ENCODE measurements around the gene MVB12B. TPM values are rescaled to one million over a fixed set of nuclear protein-coding genes. Genes with fewer than 3 reads are reported as not detected.
A peak's percentile ranks its signal among the peaks of the same experiment; 100 is the strongest.

Gene MVB12B
- total RNA-seq, 1 experiment from 2014 or later = 3.2 TPM

DNA sequence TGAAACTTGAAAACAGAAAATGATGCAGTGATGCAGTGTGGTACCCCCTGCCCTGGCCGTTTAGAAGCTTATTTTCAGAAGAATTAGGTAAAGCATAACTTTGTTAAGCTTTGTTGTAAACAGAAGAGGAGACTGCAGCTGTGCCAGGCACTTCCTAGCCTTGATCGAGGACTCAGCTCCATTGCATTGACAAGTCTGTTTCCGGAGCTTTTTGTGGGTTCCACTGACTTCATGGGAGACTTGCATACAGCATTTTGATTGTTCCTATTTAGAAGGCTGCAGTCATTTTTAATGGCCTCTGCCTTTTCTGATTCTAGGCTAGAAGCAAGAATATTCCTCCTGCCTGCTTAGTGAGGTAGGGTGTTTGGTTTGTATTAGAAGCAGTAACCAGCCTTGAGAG, 12.3 kb downstream of the MVB12B start:
- no peaks in the 10 kb centered on the region for H3K9me3 ChIP-seq
- no peaks in the 10 kb centered on the region for H3K36me3 ChIP-seq
- no peak for DNase-seq
- no peaks in the 10 kb centered on the region for H3K27me3 ChIP-seq
- H3K4me3 ChIP-seq = no peak overlapping the region

DNA sequence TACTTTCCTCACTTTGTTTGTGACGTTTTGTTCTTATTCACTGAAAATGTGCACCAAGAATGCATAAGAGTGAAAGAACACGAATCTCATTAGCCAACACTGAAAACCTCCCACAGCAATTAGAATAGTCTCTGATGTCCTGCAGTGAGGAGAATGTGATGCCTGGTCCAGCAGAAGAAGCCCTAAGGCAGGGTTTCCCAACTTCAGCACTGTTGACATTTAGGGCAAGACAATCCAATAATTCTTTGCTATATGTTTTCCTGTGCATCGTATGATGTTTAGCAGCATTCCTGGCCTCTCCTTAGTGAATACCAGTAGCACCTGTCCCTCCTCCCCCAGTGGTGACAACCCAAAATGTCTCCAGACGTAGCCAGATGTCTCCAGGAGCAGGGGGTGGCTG, 14.8 kb downstream of the MVB12B start:
- no peak for DNase-seq
- H3K4me3 ChIP-seq = no peak overlapping the region
- H3K36me3 ChIP-seq = no peaks in the 10 kb centered on the region
- H3K27me3 ChIP-seq = no peaks in the 10 kb centered on the region
- H3K9me3 ChIP-seq = no peaks in the 10 kb centered on the region

DNA sequence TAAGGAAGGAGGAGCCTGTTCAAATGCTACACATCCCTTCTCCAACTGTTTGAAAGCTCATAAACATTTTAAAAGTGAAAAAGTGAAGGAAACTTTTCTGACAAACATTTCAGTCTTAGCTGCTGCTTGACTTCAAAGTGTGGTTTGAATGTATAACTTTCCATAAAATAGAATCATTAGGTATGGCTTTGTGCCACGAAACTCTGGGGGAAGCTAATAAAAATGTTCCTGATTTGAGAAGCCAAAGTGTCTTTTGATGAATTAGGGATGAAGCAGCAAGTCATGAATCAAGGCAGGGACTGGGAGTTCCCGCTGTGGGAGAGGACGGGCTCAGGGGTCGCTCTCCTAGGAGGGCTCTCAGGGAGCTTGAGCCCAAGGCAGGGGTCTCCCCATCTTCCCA, 15.3 kb downstream of the MVB12B start:
- Histone ChIP-seq H3K9me3 (no peaks in the 10 kb centered on the region), H3K36me3 (no peaks in the 10 kb centered on the region), H3K4me3 (no peak overlapping the region), H3K27me3 (no peaks in the 10 kb centered on the region)
- DNase-seq = no peak

DNA sequence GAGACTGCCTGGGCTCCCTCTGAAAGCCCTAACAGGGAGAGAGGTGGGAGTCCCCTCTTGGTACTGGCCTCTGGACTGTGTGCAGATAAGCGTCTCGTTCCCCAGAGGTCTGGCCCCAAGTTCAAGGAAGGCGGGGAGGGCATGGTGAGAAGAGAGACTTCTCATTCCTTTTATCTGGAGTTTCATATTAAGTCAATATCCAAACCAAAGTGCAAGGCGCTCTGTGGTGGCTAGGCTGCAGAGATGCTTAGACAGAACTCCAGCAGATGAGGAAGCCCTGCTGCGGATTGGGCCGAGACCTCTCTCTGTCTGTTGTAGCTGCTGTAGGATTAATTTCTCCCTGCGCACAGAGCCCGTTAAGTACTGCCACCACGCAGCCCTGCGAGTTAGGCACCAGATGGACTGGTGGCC, 16.0 kb downstream of the MVB12B start:
- no peak for DNase-seq
- H3K9me3 ChIP-seq = no peaks in the 10 kb centered on the region
- no peak overlapping the region for H3K4me3 ChIP-seq
- H3K36me3 ChIP-seq = no peaks in the 10 kb centered on the region
- H3K27me3 ChIP-seq = no peaks in the 10 kb centered on the region

DNA sequence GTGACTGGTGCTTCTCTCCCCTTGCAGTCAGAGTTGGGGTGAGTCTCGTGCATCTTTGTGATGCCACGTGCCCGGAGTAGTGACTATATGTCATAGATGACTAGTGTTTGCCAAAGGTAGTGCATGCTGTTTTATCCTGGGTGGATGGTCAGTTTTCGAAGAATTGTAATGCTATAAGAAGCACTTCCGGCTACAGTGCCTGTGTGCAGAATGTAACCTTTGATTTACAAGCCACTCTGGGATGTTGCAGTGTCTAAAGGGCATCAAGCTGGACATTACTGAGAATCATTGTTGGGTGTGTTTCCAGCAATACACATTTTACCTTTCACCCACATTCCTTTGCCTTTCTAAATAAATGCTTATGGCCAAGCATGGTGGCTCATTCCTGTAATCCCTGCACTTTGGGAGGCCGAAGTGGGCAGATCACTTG, 16.7 kb downstream of the MVB12B start:
- Histone ChIP-seq H3K4me3 (no peak overlapping the region), H3K9me3 (no peaks in the 10 kb centered on the region), H3K36me3 (no peaks in the 10 kb centered on the region), H3K27me3 (no peaks in the 10 kb centered on the region)
- no peak for DNase-seq

DNA sequence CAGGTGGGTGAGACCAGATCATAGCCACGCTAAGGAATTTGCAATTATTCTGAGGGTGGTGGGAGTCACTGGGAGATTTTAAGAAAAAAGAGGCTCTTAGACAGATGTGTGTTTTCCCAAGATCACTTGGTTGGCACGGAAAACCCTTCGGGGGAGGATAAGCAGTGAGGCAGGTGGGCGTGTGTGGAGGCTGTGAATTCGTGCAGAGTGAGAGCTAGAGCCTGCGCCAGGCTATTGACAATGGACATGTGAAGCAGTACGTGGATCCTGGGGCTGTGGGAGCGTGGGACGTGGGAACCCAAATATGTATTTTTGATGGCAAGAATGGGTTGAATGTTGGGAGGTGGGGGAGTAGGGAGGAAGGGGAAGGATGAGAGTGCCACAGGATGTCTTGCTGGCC, 19.4 kb downstream of the MVB12B start:
- no peak overlapping the region for H3K4me3 ChIP-seq
- H3K27me3 ChIP-seq = no peaks in the 10 kb centered on the region
- no peaks in the 10 kb centered on the region; the same call in 1 of the 2 replicates for H3K9me3 ChIP-seq
- DNase-seq = no peak
- H3K36me3 ChIP-seq = no peaks in the 10 kb centered on the region

DNA sequence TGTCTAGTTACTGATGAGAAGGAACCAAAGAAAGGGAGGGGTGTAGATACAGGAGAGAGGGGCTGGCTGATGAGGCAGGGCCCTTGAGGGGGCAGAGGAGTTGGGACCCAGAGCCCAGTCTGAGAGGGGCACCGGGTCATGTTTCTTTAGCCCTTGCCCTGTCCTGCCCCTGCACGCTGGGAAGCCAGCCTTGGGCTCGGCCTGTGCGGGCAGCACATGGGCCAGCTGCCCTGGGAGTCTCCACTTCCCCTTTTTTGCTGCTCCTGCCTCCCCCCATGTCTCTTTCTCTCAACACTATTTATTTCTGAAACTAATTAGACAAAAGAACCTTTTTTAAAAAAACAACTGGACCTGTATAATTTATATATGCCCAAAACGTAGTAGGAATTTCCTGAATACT, 20.5 kb downstream of the MVB12B start:
- Histone ChIP-seq H3K36me3 (no peaks in the 10 kb centered on the region), H3K9me3 (no peaks in the 10 kb centered on the region; the same call in 1 of the 2 replicates), H3K4me3 (no peak overlapping the region), H3K27me3 (no peaks in the 10 kb centered on the region)
- DNase-seq = no peak

DNA sequence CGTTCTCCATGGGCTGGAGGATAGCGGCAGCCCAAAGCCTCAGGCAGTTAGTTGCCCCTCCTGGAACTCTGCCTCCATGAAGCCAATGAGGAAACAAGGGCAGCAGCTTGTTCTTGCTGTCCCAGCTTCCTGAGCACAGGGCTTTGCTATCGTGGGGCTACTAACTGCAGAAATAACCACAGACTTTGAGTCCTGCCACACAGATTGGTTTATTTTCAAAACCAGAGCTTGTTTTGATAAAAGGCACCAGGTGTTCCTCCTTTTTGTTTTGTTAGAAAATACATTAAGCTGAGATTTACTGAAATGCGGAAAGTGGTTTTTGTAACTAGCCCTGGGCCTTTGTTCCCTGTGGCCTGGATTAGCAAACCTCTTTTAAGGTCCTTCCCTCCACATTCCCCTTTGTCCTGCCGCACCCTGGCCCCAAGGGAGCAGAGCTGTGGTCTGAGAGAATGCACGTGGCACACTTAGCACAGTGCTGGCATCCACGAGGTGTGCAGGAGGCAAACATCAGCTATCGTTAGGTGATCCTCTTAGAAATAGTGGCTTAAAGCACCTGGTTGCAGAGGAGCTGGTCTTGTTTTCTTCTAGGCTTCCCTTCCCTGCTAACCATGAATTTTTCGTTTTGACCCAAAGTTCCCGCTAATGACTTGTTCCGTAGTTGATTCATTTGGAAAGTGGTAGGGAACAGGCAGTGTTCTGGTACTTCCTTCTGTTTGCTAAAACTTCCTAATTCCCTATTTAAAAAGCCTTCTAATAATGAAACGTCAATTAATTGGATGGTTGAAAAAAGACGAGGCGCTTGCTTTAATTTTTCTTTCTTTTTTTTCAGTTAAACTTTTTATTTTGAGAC, 21.5 kb downstream of the MVB12B start:
- Histone ChIP-seq H3K4me3 (no peak overlapping the region), H3K27me3 (no peaks in the 10 kb centered on the region), H3K9me3 (no peaks in the 10 kb centered on the region; the same call in 1 of the 2 replicates), H3K36me3 (no peaks in the 10 kb centered on the region)
- no peak for DNase-seq

DNA sequence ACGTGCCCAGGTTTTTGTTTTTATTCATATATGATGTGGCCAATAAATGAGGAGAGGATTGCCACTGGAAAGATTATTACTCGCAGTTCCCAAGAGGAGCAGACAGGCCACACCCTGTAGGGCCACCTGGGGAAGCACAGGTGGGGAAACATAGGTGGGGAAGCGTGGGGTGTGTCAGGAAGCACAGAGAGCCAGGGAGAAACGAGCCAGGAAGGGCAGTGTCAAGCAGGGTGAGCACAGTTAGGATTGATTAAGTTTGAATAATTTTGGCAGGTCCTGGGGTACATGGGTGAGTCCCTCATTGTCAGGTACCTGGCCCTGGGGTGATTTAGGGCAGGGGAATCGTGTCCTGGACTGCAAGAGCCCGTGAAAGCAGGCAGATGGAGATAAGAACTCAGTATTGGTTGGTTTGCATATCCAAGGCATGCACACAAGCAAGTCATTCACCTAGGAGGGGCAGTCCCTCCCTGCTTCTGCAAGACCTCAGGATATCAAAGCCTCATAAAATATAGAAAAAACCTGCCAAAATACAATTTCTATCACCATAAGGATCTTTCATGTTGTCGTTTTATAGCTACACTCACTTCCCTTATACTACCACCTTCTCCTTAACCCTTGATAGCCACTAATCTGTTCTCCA, 22.4 kb downstream of the MVB12B start:
- Histone ChIP-seq H3K27me3 (no peaks in the 10 kb centered on the region), H3K9me3 (no peaks in the 10 kb centered on the region; the same call in 1 of the 2 replicates), H3K4me3 (no peak overlapping the region), H3K36me3 (no peaks in the 10 kb centered on the region)
- DNase-seq = no peak

DNA sequence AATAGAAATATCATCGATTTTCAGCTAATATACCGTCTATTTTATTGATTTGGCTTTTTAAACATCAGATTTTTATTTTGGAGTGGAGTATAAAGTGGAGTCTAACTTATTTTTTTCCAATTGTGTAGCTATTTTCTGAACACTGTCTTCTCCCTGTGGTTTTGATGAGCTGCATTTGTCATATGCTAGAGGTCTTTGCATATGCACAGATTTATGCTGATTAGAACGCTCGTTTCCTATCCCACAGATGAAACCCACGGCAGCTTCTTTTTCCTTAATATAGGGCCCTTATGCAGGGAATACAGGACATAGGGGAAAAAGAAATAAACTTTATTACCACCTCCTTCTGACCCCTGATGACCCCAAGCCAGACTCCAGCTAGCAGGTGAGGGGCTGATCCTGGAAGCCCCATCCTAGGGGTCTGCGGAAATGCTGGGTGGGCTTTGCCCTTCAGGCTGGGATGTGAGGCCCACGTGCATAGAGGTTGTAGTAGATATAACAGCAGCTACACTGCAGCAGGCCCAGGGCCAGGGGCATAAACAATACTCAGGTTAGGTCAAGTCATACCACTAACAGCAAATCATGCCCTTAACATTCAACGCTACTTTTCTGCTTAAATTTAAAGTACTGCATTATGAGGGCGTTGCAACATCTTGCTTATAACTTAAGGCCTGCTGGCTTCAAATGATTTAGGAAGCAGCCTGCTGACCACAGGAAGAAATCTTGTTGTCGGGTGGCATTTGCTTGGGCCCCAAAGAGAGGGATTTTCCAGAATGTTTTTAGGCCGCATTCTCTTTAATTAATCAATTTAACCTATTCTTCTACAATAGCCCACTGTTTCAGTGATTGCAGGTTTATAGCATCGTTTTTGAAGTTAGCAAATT, 28.5 kb downstream of the MVB12B start:
- Histone ChIP-seq H3K4me3 (no peak overlapping the region), H3K27me3 (no peaks in the 10 kb centered on the region), H3K9me3 (peaks cover 6% of the 10 kb centered on the region), H3K36me3 (no peaks in the 10 kb centered on the region)
- no peak for DNase-seq

DNA sequence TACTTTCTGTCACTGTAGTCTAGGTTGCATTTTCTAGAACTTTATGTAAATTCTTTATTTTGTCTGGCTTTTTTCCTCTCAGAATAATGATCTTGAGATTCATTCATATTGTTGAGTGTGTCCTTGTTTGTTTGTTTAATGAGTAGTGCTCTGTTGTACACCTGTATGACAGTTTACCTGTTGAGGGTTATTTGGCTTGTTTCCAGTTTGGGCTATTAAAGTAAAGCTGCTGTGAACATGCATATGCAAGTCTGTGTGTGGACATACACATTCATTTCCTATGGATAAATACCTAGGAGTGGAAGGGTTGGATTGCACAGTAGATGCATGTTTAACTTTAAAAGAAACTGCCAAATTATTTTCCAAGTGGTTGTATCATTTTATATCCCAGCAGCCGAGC, 30.4 kb downstream of the MVB12B start:
- Histone ChIP-seq H3K27me3 (no peaks in the 10 kb centered on the region), H3K36me3 (no peaks in the 10 kb centered on the region), H3K4me3 (no peak overlapping the region), H3K9me3 (peaks cover 18% of the 10 kb centered on the region)
- DNase-seq = no peak

DNA sequence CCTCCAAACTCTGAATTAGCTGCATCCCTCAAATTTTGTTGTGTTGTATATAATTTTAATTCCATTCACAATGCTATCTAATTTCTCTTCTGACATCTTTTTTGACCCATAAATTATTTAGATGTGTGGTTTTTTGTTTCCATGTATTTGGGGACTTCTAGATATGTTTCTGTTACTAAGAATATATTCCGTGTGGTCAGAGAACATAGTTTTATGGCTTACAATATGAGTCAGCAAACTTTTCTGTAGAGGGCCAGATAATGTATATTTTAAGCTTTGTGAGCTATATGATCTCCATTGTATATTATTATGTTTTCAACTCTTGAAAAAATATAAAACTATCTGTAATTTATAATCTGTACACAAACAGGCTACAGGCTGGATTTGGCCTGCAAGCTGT, 33.4 kb downstream of the MVB12B start:
- DNase-seq = no peak
- Histone ChIP-seq H3K27me3 (no peaks in the 10 kb centered on the region), H3K4me3 (no peak overlapping the region), H3K9me3 (peaks cover 26% of the 10 kb centered on the region), H3K36me3 (no peaks in the 10 kb centered on the region)

DNA sequence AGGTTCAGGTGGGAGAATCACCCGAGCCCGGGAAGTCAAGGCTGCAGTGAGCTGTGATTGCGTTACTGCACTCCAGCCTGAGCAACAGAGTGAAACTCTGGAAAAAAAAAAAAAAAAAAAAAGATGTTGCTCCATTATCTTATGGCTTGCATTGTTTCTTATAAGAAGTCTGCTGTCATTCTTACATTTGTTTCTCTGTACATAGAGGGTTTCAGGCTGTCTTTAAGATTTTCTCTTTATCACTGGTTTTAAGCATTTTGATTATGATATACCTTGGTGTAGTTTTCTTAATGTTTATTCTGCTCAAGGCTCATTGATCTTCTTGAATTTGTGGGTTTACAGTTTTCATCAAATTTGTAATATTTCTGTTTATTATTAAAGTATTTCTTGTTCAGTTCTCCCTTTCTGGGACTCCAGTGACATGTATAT, 35.2 kb downstream of the MVB12B start:
- Histone ChIP-seq H3K36me3 (no peaks in the 10 kb centered on the region), H3K9me3 (peaks cover 26% of the 10 kb centered on the region), H3K27me3 (no peaks in the 10 kb centered on the region), H3K4me3 (no peak overlapping the region)
- DNase-seq = no peak

DNA sequence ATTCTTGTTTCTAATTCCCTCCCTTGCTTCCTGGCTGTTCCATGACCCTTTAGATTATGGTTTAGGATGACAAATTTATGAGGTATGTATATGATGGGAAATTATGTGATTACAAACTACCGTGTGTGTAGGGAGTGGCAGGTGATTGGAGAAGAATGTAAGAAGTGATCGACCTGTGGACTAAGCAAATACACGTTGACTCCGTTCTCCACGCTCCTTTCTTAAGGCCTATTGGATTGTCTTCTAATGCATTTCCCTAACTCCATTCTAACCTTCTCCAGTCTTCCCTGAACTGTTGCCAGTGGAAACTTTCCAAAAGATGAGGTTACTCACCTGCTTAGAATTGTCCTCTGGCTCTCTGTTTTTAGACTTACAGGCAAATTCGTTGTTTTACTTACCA, 36.6 kb downstream of the MVB12B start:
- H3K36me3 ChIP-seq = no peaks in the 10 kb centered on the region
- no peak overlapping the region for H3K4me3 ChIP-seq
- peaks cover 26% of the 10 kb centered on the region for H3K9me3 ChIP-seq
- no peaks in the 10 kb centered on the region for H3K27me3 ChIP-seq
- DNase-seq = no peak

DNA sequence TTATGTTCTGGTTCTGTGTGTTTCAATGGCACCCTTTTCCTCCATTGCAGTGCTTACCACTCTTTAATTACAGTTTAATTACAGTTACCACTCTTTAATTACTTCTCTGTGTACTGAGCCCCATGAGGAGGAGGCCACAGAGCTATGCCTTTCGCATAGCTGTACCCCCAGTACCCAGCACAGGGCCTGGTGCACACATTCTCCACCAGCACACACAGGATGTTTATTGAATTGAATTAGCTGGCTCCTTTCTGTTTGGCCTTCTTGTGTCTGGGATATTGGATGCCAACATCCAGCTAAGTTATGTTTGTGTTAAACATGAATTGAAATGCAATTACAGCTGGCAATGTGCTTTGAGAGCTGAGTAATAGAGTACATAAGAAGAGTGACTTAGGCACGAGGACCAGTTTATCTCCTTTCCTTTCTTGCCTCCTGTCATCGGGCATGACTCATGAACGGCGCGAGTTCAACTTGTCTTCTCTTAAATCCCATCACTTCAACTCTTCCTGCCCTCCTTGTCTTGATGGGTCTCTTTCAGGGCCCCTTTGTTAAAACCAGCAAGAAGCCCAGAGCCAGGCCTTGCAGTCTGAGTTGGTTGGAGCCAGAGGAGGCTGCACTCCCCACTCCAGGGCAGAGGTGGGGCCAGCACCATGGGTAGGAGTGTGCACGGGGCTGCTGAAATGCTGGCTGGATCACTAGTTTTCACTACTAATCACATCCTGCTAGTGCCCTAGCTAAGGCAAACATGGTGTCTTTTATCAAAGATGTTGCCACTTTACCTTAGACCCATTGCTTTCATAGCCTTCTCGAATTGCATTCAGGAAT, 37.4 kb downstream of the MVB12B start:
- no peaks in the 10 kb centered on the region for H3K27me3 ChIP-seq
- no peak overlapping the region for H3K4me3 ChIP-seq
- H3K36me3 ChIP-seq = no peaks in the 10 kb centered on the region
- peaks cover 26% of the 10 kb centered on the region for H3K9me3 ChIP-seq
- DNase-seq = peak; percentile 81

DNA sequence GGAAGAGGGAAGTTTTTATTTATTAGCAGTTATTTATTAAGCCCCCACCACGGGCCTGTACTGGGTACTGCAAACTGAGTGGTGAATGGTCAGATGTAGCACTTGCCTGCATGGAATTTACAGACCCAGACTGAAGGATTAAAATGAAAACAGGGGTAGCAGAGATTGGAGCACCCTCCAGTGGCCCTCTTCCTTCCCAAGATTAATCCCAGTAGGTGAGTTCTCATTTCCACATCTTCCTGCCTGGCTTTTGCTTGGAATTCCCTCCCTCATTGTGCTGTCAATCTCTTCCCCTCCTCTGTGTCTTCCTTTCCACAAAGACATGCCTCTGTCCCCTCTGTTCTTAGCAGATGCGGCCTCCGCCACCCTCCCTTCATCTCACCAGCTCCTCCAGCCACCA, 39.2 kb downstream of the MVB12B start:
- no peaks in the 10 kb centered on the region for H3K27me3 ChIP-seq
- H3K9me3 ChIP-seq = peaks cover 19% of the 10 kb centered on the region
- H3K4me3 ChIP-seq = no peak overlapping the region
- no peak for DNase-seq
- no peaks in the 10 kb centered on the region for H3K36me3 ChIP-seq

Data from MG63 (cell line).